ENCODE measurements around the gene CNOT8. TPM values are rescaled to one million over a fixed set of nuclear protein-coding genes. Genes with fewer than 3 reads are reported as not detected.

The CNOT8 gene
- total and polyA plus RNA-seq, 10 donors: 46.3 to 93.5 (median 69.1) TPM

- TF ChIP-seq POLR2A (IDR thresholded peaks at IDR 0.05) (no peak), CTCF (IDR thresholded peaks at IDR 0.05 in 8 of 11, conservative IDR thresholded peaks at IDR 0.05 in 3 of 11) (no peak), POLR2AphosphoS5 (IDR thresholded peaks at IDR 0.05) (no peak)
- DNase-seq: no peak
- H3K9me3 ChIP-seq: no peaks in the 10 kb centered on the region
- 54 to 64% (median 60%) methylated on average over 4 of the region's 4 CpGs for WGBS, 5 donors
- peaks cover 0 to 48% (median 35%) of the 10 kb centered on the region in 6 donors for H3K4me1 ChIP-seq
- no peak overlapping the region for H3K4me3 ChIP-seq
- H3K36me3 ChIP-seq: peaks cover 0 to 100% (median 73%) of the 10 kb centered on the region in 6 donors
- peak overlapping the region in 2 of 8 donors; percentile 24 to 34 for H3K27ac ChIP-seq
- intact Hi-C loops (cut with DNase I; ENCODE audit: low total_unique reads): loop anchor here (10.0 kb wide), 1 partner anchor 58 kb away; the partner anchor contains the start of gene LARP1
- no peaks in the 10 kb centered on the region for H3K27me3 ChIP-seq (replicated peaks in 1 of 7)
These were observed 45.3 kb upstream of the CNOT8 start for GRCh38 chr5:154813158-154813557.

- no peak for TF ChIP-seq POLR2A (IDR thresholded peaks at IDR 0.05)
- peak in 2 of 3 donors; percentile 60 to 62 for TF ChIP-seq POLR2AphosphoS5 (IDR thresholded peaks at IDR 0.05)
- H3K4me3 ChIP-seq: no peak overlapping the region
- peak overlapping the region in 4 of 8 donors; percentile 10 to 47 (median 28) for H3K27ac ChIP-seq
- DNase-seq: peak; percentile 84
- peaks cover 0 to 54% (median 35%) of the 10 kb centered on the region in 6 donors for H3K4me1 ChIP-seq
- peaks cover 0 to 100% (median 67%) of the 10 kb centered on the region in 6 donors for H3K36me3 ChIP-seq
- H3K27me3 ChIP-seq (replicated peaks in 1 of 7): no peaks in the 10 kb centered on the region
- 31 to 43% (median 33%) methylated on average over 10 of the region's 10 CpGs for WGBS, 5 donors
- H3K9me3 ChIP-seq: no peaks in the 10 kb centered on the region
- intact Hi-C loops (cut with DNase I; ENCODE audit: low total_unique reads): loop anchor here (10.0 kb wide), 1 partner anchor 59 kb away; the partner anchor contains the start of gene LARP1
These were observed 44.7 kb upstream of the CNOT8 start for GRCh38 chr5:154813736-154814135.

GRCh38 chr5:154815025-154815424 lies 43.4 kb upstream of the CNOT8 start:
- no peaks in the 10 kb centered on the region for H3K27me3 ChIP-seq (replicated peaks in 1 of 7)
- H3K36me3 ChIP-seq: peaks cover 0 to 100% (median 65%) of the 10 kb centered on the region in 6 donors
- no peak overlapping the region for H3K27ac ChIP-seq
- H3K4me3 ChIP-seq: no peak overlapping the region
- peaks cover 0 to 58% (median 34%) of the 10 kb centered on the region in 6 donors for H3K4me1 ChIP-seq
- WGBS, 5 donors: 89 to 97% (median 93%) methylated on average over 11 of the region's 11 CpGs
- H3K9me3 ChIP-seq: no peaks in the 10 kb centered on the region
- intact Hi-C loops (cut with DNase I; ENCODE audit: low total_unique reads): loop anchor here (10.0 kb wide), 1 partner anchor 60 kb away; the partner anchor contains the start of gene LARP1
- TF ChIP-seq CTCF (IDR thresholded peaks at IDR 0.05 in 8 of 11, conservative IDR thresholded peaks at IDR 0.05 in 3 of 11) (no peak), POLR2AphosphoS5 (IDR thresholded peaks at IDR 0.05) (peak in 1 of 3 donors; percentile 19)
- DNase-seq: no peak

GRCh38 chr5:154815684-154816247 lies 42.7 kb upstream of the CNOT8 start:
- peaks cover 0 to 100% (median 60%) of the 10 kb centered on the region in 6 donors for H3K36me3 ChIP-seq
- no peaks in the 10 kb centered on the region for H3K9me3 ChIP-seq
- TF ChIP-seq POLR2AphosphoS5 (IDR thresholded peaks at IDR 0.05) (peak in 1 of 3 donors; percentile 7), POLR2A (IDR thresholded peaks at IDR 0.05) (no peak), CTCF (IDR thresholded peaks at IDR 0.05 in 8 of 11, conservative IDR thresholded peaks at IDR 0.05 in 3 of 11) (no peak)
- 87 to 94% (median 91%) methylated on average over 5 of the region's 5 CpGs for WGBS, 5 donors
- H3K27me3 ChIP-seq (replicated peaks in 1 of 7): no peaks in the 10 kb centered on the region
- intact Hi-C loops (cut with DNase I; ENCODE audit: low total_unique reads): loop anchor here (10.0 kb wide), 1 partner anchor 61 kb away; the partner anchor contains the start of gene LARP1
- no peak for DNase-seq
- H3K4me1 ChIP-seq: peaks cover 0 to 51% (median 29%) of the 10 kb centered on the region in 6 donors
- H3K4me3 ChIP-seq: no peak overlapping the region
- no peak overlapping the region for H3K27ac ChIP-seq
